GM19351 (cell line): ENCODE measurements around the gene STK10.

Experiments
- ATAC-seq: cut with Tn5 transposase; IDR thresholded peaks from one replicate; pipeline ENCODE4 v1.9.1; 2021; ENCODE audit warnings: mild to moderate bottlenecking, moderate library complexity; ENCODE audit not compliant: unreplicated experiment

Gene STK10

DNA sequence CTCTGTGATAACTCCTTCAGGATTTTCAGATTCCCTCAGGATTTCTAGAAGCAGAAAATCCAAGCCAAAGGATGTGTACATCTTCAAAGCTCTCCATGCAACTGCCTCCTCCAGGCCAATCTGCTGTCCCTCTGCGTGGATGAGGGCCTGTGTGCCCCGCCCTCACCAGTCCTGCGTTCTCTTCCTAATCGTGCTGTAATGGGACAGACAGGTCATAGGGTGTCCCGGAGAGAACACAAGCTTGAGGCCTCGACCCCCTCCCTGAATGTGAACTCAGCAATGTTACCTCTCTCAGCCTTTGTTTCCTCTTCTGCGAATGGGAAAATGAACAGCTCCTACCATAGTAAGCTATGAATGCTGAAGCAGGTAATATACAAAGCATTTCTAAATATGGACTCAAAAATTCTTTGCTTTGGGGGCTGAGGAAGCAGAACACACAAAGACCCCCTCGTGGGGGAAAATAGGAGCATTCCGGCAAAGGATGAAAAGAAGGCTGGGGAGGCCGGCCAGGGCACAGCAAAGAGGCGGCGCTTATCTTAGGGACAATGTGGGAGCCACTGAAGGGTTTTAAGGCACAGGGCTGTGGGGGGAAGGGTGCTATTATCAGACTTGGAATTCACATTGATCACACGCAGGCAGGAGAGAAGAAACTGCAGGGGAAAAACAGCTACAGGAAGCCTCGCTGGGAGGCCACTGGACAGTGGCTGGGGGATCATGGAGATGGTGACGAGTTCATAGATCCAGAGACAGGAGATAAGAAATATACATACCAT, 124.4 kb downstream of the STK10 start:
- ATAC-seq, result no peak

DNA sequence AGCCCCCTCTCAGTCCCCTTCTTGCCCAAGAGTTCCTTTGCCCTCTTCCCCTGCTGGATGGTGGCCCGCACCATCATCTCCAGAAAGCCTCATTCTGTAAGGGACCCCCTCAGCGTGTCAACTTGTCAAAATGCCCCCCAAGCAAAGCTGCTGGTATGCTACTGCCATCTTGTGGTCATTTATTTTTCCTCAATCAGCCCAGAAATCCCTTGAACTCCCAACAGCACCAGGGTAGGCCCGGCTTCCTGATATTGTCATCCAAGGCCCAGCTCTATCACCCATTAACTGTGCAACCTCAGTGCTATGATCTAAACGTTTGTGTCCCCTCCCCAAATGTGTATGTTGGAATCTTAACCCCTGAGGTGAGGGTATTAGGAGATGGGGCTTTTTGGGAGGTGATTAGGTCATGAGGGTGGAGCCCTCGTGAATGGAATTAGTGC, 128.3 kb downstream of the STK10 start:
- ATAC-seq, result no peak

DNA sequence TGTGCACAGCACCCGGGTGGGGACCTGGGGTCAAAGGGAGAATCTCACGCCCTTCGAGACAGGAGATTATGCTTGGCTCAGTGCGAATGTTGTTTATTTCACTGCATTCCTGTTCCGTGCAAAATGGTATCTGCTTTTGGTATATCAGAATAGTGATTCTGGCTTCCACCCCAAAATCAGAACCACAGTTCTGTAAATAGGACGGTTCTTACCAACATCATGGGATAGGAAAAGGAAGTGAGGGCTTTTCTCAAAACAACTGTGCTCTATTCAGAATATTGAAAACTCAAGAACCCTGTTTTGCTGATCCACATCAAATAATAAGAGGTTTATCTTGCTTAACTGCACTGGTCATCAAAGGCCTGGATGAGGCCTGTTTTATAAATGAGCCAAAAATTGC, 129.9 kb downstream of the STK10 start:
- no peak for ATAC-seq

DNA sequence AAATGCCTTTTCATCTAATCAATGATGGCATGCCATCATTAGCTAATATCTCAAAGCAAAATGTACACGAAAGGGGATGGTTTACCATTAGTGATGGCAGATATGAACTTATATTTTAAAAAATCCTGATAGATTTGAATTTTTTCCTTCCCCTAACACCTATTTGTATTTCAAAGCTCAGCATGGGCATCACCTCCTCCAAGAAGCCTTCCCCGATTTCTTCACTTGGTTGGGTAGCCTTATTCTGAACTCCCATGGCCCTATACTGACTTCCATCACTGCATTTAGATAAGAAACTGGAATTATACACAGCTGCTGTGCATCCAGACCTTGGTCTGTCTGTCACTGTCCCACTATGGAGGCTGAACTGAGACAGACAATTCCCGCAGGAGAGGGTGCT, 132.0 kb downstream of the STK10 start:
- ATAC-seq, result no peak

DNA sequence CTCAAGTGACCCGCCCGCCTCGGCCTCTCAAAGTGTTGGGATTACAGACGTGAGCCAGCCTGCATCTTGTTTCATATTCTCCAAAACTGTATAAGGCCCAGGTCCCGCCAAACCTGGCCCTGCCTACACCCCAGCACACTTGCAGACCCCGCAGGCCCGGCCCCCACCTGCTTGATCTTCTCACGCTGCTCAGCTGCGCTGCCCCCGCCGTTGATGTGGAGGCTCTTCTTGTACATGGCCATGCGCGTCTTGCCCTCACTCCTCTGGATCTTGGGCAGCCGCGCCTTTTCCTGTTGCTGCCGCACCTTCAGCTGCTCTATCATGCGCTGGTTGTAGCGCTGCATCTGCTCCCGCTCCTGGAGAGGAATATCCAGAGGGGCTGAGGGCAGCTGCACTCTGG, 132.6 kb downstream of the STK10 start:
- ATAC-seq, result no peak

DNA sequence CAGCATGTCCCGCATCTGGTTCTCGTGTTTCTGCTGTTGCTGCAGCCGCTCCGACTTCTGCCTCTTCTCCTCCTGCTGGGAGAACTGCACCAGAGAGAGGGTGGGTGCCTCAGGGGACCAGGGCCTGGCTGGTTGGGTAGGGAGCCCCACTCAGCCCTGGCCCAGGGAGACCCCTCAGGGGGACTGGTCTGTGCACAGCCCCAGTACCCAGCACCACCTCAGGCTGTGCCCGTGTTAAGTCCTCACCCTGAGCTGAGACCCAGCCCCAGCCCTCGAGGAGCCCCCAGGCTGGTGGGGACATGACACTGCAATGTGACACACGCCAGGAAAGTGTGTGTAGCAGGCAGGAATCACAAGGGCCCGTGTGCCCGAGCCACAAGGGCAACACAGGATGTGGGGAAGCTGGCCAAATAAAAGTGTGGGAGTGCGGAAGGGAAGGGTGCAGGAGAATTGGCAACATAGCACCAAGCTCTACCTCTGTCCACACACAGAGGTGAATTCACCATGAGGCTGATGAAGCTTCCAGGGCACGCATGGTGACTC, 133.3 kb downstream of the STK10 start:
- ATAC-seq, result no peak

DNA sequence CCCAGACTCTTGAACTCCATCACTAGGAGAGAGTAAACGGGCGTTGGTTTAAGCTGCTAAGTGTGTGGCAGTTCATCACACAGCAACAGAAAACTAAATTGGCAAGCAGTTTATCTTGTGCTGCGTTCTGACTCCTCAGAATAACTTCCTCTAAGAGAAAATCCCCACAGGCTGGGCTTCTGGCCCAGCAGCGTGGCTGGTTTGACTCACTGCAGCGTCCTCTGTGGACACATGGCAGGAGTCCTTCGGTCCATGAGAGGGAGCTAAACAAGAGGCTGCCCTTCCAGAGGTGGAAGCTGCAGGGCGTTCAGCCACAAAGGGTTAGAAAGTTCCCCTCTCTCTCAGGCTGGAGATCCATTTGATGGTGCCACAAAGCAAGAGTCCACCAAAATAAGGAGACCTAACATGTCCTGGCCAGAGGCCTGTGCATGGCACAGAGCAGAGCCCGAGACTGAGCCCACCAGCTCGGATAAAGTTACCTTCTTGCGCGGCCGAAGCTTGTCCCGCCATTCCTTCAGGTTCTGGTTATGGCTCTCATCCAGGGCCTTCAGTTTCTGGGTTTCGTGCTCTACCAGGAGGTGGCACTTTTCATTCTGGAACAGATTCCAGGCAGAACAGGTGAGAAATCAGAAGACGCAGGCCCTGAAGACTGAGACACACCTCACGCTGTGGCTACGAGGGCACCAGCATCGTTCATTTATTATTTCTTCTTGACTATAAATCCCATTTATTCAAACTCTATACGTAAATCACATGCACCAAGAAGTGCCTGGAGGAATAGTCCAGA, 135.4 kb downstream of the STK10 start:
- ATAC-seq, result no peak

DNA sequence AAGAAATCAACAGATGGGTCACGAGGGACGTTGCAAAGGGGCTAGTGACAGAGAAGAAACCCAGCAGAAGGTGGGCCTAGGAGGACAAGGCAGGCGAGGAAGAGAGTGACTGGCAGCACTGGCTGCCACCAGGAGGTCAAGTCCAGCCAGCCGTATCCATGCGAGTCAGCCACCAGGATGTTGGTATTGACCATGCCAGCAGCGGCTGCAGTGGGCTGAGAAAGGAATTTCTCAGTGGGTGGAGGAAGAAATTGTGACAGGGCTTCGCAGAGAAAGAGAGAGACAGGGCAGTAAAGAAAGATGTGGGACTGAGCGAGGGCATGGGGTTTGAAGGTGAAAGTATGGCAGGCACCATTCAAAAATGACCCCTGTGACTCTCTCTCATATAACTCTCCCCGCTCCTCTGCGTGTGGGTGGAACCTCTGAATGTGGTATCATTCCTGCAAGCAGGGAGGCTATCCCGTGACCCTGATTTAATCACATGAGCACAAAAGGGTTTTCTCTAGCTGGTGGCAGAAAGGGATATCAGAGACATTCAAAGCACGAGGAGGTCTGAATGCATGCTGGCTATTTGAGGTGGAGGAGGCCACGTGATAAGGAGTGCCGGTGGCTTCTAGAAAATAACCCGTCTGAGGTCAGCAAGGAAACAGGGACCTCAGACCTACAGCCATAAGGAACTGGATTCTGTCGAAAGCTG, 136.2 kb downstream of the STK10 start:
- ATAC-seq, result no peak

DNA sequence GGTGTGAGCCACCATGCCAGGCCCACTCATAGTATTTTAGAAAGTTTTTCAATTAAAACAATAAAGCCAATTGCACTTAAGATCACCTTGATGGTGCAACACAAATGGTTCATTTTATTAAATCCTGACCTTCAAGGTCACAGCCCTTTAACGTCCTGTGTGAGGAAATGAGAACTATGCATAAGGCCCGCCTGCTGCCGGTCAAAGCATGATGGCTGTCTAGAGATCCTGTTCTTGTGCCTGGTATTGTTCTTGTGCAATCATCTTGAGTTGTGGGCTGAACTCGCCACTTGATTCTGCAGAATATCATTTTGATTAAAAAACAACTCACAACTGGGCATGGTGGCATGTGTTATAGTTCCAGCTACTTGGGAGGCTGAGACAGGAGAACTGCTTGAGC, 137.9 kb downstream of the STK10 start:
- no peak for ATAC-seq

DNA sequence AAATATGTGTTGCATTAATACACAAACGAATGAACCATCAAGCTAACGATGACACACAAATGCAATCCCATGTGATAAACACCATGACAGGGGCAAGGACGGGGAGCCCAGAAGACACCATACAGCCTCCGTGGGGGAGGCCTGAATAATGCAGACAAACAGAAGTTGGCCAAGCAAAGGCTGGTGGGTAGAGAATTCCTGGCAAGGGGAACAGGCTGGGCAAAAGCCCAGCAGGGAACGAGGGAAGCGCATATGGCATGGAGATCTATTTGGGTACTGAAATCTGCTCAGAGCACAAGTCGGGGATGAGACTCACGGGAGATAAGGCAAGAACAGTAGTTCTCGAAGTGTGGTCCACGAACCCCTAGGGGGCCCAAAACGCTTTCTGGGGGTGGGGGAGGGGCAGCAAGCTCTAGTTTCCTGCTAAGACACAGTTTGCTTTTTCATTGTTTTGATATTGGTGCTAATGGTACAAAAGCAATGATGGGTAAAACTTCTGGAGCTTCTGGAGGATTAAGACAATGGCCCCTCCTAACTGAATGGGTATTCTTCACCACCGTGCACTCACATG, 138.7 kb downstream of the STK10 start:
- no peak for ATAC-seq

DNA sequence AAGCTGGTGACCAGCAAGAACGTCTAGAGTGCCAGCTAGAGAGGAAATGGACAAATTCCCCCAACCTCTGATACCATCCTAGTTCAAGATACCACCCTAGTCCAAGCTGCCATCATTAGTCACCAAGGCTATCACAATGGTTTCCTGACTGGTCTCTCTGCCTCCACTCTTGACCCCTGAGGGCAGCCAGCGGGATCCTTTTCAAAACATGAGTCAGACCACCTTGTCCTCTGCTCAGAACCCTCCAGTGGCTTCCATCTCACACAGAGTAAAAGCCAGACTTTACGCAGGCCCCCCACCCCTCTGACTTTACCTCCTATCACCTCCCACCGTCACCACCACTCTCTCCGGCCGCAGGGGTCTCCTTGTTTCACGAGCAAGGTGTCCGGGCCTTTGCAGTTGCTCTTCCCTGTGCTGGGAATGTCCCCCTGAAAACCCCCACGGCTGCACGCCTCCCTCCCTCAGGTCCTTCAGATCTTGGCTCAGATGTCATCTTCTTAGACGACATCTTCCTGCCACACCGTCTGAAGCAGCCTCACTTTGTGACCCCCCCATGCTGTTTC, 139.4 kb downstream of the STK10 start:
- ATAC-seq, result no peak

DNA sequence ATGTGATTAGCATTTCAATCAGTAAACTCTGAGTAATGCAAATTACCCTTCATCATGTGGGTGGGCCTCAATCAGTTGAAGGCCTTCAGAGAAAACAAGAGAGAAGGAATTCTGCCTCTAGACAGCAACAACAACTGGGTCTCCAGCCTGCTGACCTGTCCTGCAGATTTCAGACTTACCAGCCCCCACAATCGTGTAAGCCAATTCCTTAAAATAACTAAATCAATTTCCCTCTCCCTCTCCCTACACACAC, 139.9 kb downstream of the STK10 start:
- no peak for ATAC-seq

DNA sequence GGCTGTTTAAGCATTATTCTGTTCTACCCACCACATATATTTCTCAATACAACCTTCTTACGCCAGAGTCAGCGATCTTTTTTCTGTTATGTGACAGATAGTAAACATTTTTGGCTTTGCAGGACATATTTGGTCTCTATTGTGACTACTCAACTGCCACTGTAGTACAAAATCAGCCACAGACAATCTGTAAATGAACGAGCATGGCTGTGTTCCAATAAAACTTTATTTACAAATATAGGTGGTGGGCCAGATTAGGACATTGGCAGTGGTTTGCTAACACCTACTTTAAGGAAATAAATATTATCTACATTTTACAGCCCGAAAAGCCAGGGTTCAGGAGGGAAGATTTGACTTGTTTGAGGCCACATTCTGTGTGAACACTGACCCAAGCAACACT, 141.4 kb downstream of the STK10 start:
- ATAC-seq, result no peak

DNA sequence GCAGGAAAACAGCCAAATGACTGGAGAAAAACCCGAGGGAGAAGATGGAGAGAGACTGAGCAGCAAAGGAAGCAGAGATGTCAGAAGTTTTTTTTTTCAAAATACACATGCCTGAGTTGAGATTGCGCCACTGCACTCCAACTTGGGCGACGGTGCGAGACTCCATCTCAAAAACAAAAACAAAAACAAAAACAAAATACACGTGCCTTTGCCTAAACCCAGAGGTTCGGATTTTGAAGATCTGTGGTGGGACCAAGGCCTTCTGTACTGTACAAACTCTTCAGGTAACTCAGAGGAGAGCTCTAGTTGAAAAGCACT, 142.8 kb downstream of the STK10 start:
- ATAC-seq, result no peak

DNA sequence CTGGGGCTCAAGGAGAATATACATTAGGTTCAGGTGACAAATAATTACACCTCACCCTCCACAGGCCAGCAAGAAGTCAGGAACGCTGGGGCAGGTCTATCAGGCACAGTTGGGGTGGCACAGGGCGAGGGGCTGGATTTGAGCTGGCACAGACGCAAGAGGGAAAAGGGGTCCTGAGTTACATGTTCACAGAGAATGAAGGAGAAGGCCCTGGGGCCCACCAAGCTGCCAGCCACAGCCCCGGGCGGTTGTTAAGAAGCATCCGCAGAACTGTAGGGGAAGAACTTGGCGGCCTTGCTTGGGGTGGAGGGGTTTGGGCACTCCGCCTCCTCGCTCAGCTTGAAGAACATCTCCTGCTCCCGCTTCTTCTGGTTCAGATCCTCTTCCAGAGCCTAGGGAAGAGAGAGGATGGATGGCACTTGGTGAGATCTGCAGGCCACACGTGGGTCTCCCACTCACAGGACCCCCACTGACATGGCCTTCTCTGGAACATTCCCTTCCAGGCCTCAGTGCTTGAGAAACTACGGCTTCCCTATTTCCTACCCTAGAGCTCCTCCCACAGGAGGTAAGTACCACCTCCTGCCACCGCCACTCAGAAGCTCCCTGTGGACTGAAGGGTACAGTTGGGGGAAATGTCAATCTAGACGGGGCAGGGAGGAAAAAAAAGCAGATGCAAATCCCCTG, 143.3 kb downstream of the STK10 start:
- no peak for ATAC-seq

DNA sequence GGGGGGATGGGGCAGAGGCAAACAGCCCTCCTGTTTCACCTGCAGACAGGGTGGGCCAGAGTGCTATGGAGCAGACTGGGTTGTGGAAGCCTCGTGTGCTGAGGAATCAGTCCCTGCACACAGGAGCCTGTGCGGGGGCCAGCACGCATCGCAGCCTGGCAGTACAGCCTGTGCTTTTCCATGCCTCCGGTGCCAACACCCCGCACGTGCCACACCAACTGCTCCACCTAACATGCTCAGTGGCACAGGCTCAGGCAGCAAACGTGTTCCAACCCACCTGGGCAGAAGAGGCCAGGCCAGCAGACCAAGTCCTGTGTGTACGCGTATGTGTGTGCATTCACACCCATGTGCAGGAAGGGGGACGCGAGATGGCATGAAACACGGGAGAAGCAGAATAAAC, 144.2 kb downstream of the STK10 start:
- ATAC-seq, result no peak

DNA sequence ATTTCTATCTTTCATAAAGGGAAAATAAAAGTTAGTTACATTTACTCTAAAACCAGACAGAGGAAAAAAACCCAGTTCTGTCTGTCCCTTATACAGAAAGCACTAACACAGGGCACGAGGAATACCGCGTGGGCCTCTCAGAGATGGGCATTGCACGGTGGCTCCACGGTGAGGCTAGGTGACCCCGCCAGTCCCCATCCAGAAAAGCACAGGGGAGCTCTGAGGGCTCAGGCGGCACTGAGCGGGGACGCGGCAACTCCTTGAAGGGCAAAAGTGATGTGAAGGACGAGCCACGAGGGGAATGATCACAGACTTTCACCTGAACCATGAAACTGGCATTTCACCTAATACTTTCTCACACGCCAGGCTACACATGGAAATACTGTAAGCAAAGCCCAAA, 145.8 kb downstream of the STK10 start:
- ATAC-seq, result no peak

DNA sequence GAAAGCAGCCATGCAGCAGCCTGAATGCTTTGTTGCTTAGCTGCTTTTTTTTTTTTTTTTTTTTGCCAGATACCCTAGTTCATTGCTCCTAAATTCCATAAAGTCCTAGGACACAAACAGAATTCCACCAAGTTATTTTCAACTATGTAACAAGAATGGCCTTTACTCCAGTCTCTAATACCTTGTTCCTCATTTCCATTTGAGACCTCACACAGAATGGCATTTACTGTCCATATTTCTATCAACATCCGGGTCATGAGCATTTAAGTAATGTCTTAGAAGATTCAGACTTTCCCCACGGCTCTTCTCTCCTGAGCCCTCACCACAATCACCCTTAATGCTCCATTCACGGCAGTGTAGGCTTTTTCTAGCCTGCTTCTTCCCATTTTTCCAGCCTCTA, 149.9 kb downstream of the STK10 start:
- no peak for ATAC-seq

DNA sequence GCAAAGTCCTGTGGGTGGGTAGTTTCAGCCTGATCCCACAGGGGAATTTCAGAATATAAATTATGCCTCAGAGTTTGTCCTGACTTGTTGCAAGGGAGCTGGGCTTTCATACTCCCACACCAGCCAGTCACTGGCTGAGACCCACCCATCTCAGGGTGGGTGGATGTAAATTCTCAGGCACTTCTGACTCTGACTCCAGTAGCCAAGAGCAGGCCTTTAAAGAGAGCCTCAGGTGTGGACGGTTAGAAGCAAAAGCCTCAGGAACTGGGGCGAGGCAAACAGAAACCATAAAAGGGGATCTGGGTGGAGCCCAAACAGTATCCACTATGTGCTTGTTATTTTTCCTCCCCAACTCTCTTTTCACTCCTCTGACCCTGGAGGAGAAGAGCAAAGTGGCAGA, 153.0 kb downstream of the STK10 start:
- ATAC-seq, result peak; percentile 95

DNA sequence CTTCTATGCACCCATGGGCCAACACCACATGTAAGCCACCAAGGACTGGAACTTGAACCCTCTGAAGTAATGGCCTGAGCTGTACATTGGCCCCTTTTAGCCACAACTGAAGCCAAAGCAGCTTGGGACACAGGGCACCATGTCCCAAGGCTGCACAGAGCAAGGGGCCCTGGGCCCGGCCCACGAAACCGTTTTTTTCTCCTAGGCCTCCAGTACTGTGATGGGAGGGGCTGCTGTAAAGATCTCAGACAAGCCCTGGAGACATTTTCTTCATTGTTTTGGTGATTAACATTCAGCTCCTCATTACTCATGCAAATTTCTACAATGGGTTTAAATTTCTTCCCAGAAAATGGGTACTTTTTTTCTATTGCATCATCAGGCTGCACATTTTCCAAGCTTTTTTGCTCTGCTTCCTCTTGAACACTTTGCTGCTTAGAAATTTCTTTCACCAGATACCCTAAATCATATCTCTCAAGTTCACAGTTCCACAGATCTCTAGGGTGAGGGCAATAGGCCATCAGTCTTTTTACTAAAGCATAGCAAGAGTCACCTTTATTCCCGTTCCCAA, 156.0 kb downstream of the STK10 start:
- no peak for ATAC-seq
